PC-9 (cell line): ENCODE measurements around the gene VEPH1.

ENCODE experiments used
- CTCF ChIP-seq: fragments of 200-600 bp; sonication (generic); conservative IDR thresholded peaks from 2 replicates; pipeline ENCODE4 v1.6.1; 2017; ENCODE audit warnings: mixed run types, antibody characterized with exemption, mild to moderate bottlenecking, moderate library complexity
- EZH2 ChIP-seq: fragments of 200-600 bp; sonication (generic); IDR thresholded peaks from 2 replicates; pipeline ENCODE4 v1.8.0; 2017; ENCODE audit warnings: antibody characterized with exemption, low read depth

DNA sequence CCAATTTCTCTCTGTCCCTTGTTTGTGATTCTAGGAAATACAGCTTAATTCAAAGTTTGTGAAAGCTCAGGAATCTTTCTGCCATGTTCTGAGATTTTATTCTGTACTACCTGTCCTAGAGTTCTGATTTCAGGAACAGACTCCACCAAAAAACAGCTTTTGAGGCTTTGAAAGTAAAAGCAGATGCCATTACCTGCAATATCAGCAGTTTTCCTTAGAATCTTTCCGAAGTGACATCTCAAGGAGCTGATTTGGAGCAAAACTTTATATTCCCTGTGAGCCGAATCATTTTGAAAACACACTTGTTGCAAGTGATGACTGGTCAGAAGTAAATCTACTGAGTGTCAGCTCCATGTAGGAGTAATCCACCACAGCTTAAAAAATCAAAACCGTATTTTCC, 284.0 kb downstream of the VEPH1 start:
- TF ChIP-seq CTCF: no peak
- TF ChIP-seq EZH2: no peak
